HG02840 (cell line): Measurements from ENCODE around the gene GRIN1.

Source experiments
- ATAC-seq: cut with Tn5 transposase; IDR thresholded peaks from one replicate; pipeline ENCODE4 v1.9.1; 2021; ENCODE audit warnings: mild to moderate bottlenecking, moderate library complexity, moderate number of reproducible peaks; ENCODE audit not compliant: unreplicated experiment, low FRiP score

Gene GRIN1

GRCh38 chr9:137189297-137190295 lies 50.6 kb downstream of the GRIN1 start:
- no peak for ATAC-seq

GRCh38 chr9:137190315-137190856 lies 51.4 kb downstream of the GRIN1 start:
- ATAC-seq, result no peak

- ATAC-seq, result no peak
These were observed 52.3 kb downstream of the GRIN1 start for GRCh38 chr9:137191245-137191644.

- no peak for ATAC-seq
These were observed 52.9 kb downstream of the GRIN1 start for GRCh38 chr9:137191691-137192447.

- ATAC-seq, result no peak
These were observed 53.5 kb downstream of the GRIN1 start for GRCh38 chr9:137192448-137192780.

- ATAC-seq, result no peak
These were observed 53.9 kb downstream of the GRIN1 start for GRCh38 chr9:137192859-137193258.

- ATAC-seq, result no peak
These were observed 54.8 kb downstream of the GRIN1 start for GRCh38 chr9:137193771-137194170.

- ATAC-seq, result no peak
These were observed 55.4 kb downstream of the GRIN1 start for GRCh38 chr9:137194388-137194787.

- no peak for ATAC-seq
These were observed 56.0 kb downstream of the GRIN1 start for GRCh38 chr9:137194909-137195308.

GRCh38 chr9:137195525-137196220 lies 56.7 kb downstream of the GRIN1 start:
- ATAC-seq, result no peak

GRCh38 chr9:137198051-137198901 lies 59.3 kb downstream of the GRIN1 start:
- no peak for ATAC-seq

GRCh38 chr9:137198902-137199283 lies 59.9 kb downstream of the GRIN1 start:
- no peak for ATAC-seq

GRCh38 chr9:137199411-137200121 lies 60.6 kb downstream of the GRIN1 start:
- no peak for ATAC-seq

GRCh38 chr9:137200311-137201204 lies 61.6 kb downstream of the GRIN1 start, which contains the start of gene TPRN:
Gene TPRN, minus strand, starts transcription at chr9:137200741. Its CDS starts 30 bp downstream, at chr9:137200711.
- peak; percentile 87 for ATAC-seq

- ATAC-seq, result no peak
These were observed 62.4 kb downstream of the GRIN1 start for GRCh38 chr9:137201205-137201868.

- ATAC-seq, result no peak
These were observed 64.0 kb downstream of the GRIN1 start for GRCh38 chr9:137202966-137203365.

GRCh38 chr9:137204731-137205125 lies 65.8 kb downstream of the GRIN1 start:
- no peak for ATAC-seq
